Heart left ventricle (tissue), 16 donors: ENCODE results near the gene GPR152. TPM values are rescaled to one million over a fixed set of nuclear protein-coding genes. Genes with fewer than 3 reads are reported as not detected.
"Not testable (repeated sequence)": the region's sequence is repeated elsewhere in the genome, so short reads cannot be mapped to it uniquely, and the experiment has no call there.

Experiments
- ATAC-seq, 4 donors: fragments of 200-7000 bp; cut with Tn5 transposase; one replicate each; pipeline ENCODE4 v1.9.1; 2020 to 2022; ENCODE audit warnings: moderate library complexity in 4 of 4, mild to moderate bottlenecking in 3 of 4, moderate number of reproducible peaks in 1 of 4
- DNase-seq, 5 donors: peaks; one replicate each; pipeline ENCODE4 v3.0.0-alpha.2; 2020
- H3K27ac ChIP-seq, 12 donors: fragments of 200-600 bp; sonication (generic) in 4 of 12; one replicate each; pipeline versions ENCODE4 v1.5.0 to v1.8.0; 2016 to 2022; ENCODE audit warnings: mild to moderate bottlenecking in 2 of 12
- H3K27me3 ChIP-seq, 9 donors: fragments of 200-600 bp; sonication (generic) in 2 of 9; one replicate each; pipeline versions ENCODE4 v1.5.1 to v1.8.0; 2016 to 2022; ENCODE audit warnings: mild to moderate bottlenecking in 3 of 9
- H3K36me3 ChIP-seq, 9 donors: fragments of 200-600 bp; sonication (generic) in 2 of 9; one replicate each; pipeline versions ENCODE4 v1.5.0 to v1.8.0; 2018 to 2022; ENCODE audit warnings: mild to moderate bottlenecking in 2 of 9
- H3K4me1 ChIP-seq, 12 donors: fragments of 200-600 bp; sonication (generic) in 4 of 12; one replicate each; pipeline versions ENCODE4 v1.5.0 to v1.8.0; 2016 to 2022; ENCODE audit warnings: mild to moderate bottlenecking in 3 of 12
- H3K4me3 ChIP-seq, 12 donors: fragments of 200-600 bp; sonication (generic) in 4 of 12; one replicate each; pipeline versions ENCODE4 v1.5.0 to v1.8.0; 2017 to 2022; ENCODE audit warnings: mild to moderate bottlenecking in 9 of 12, moderate library complexity in 4 of 12
- H3K9me3 ChIP-seq, 12 donors: fragments of 200-600 bp; sonication (generic) in 4 of 12; one replicate each; pipeline versions ENCODE4 v1.5.0 to v1.8.0; 2016 to 2022; ENCODE audit warnings: mild to moderate bottlenecking in 1 of 12
- CTCF ChIP-seq, 12 donors: fragments of 200-600 bp; sonication (generic) in 4 of 12; IDR thresholded peaks; one replicate each; pipeline versions ENCODE4 v1.5.0 to v1.8.0; 2018 to 2022; ENCODE audit warnings: antibody characterized with exemption in 12 of 12, mild to moderate bottlenecking in 5 of 12
- POLR2A ChIP-seq, 2 donors: fragments of 450-650 bp; IDR thresholded peaks; one replicate each; pipeline ENCODE4 v1.6.1; 2017; ENCODE audit warnings: antibody characterized with exemption in 2 of 2, mild to moderate bottlenecking in 2 of 2, moderate library complexity in 2 of 2
- WGBS, 4 donors: extraction: QIAGEN DNeasy Blood & Tissue Kit in 2 of 4; methylation state at CpG; one replicate each; pipeline versions ENCODE4 v1.1.5 to v1.1.7; 2013 to 2018; 5-methylcytosine and 5-hydroxymethylcytosine counted together
- intact Hi-C, 10 donors: fragments of 100-400 bp; cut with DNase I; formaldehyde crosslinking; loops; one replicate each; pipeline versions ENCODE4 v1.11.1 to v1.14.2; 2022
- polyA plus RNA-seq, 2 donors: library from polyadenylated mRNA; stranded (reverse); fragments of 200-250 nt; gene quantifications; one replicate each; pipeline ENCODE4 v1.2.3, GENCODE V29; 2013
- total RNA-seq, 9 donors: library from RNA; depleted of rRNA in 2 of 9; stranded (reverse); fragments of >200 nt in 2 of 9; fragmentation: NEBNext Ultra II Directional in 3 of 9; extraction: Animal tissue kit (Norgen Biotek cat#: 25700) in 3 of 9; gene quantifications; one replicate each; pipeline versions ENCODE4 v1.1.0 to v1.2.4, GENCODE V29; 2016 to 2023
- donor health status: ischemic (EF 13 %, LVEDD 7.1; RV severe dilation, severe dysfunction).
- donor health status: healthy with polysubstance abuse.
- donor health status: DM: no; HTN: yes; CAD: no.
- donor health status: DM: no; HTN: no; CAD: no.
- donor health status: ischemic (EF 25% LVEDD 6.9; RV normal size, moderate dysfunction).
- donor health status: ischemic (EF 25% LVEDD 5.7; RV mildly dilated, moderate dysfunction).
- donor health status: healthy.
- donor health status: DM: yes; HTN: yes; CAD: no.
- donor health status: ischemic (EF 35%, LVEDD 5.7; RV mildly dilated, moderate dysfunction).
- donor health status: nonischemic (EF 11% LVEDD 7.7; RV severe dilation, severe dysfunction).
- donor health status: DM: yes; HTN: yes; CAD: no.
- donor health status: PGD.
- donor health status: ischemic (EF 29% LVEDD 5.4; RV normal size, mild dysfunction).
- donor health status: nonischemic (EF 23%, LVEDD 6.1; RV moderate dilation, normal function).

Gene GPR152
- total and polyA plus RNA-seq, 11 donors = not detected

GRCh38 chr11:67482275-67482826 lies 29.8 kb upstream of the GPR152 start:
- Histone ChIP-seq H3K36me3 (peaks cover 0 to 10% (median 7%) of the 10 kb centered on the region in 9 donors), H3K9me3 (no peaks in the 10 kb centered on the region), H3K27me3 (peaks cover 0 to 3% (median 0%) of the 10 kb centered on the region in 9 donors), H3K27ac (peak overlapping the region; percentile 21 to 91 (median 85)), H3K4me1 (peaks cover 5 to 44% (median 25%) of the 10 kb centered on the region in 12 donors), H3K4me3 (peak overlapping the region; percentile 41 to 72 (median 60))
- intact Hi-C loops = loop anchor here in 2 of 10 donors (2.0 to 5.0 kb wide), 2 partner anchors 22 to 90 kb away; partner anchors contain the start of genes PITPNM1 (in 1 of the 2) and RAD9A (in 1 of the 2)
- ATAC-seq (peak in 2 of 4 donors; percentile 13 to 23), DNase-seq (peak in 1 of 5 donors; percentile 62)
- 51 to 55% (median 54%) methylated on average over 19 of the region's 19 CpGs for WGBS, 4 donors
- no peak for TF ChIP-seq CTCF (IDR thresholded peaks at IDR 0.05)
- TF ChIP-seq POLR2A (IDR thresholded peaks at IDR 0.05) = no peak

- H3K27ac ChIP-seq, DNase-seq, H3K4me1 ChIP-seq, intact Hi-C loops, ATAC-seq, H3K4me3 ChIP-seq, H3K36me3 ChIP-seq, H3K27me3 ChIP-seq, H3K9me3 ChIP-seq: not testable (repeated sequence)
- 80 to 83% (median 82%) methylated on average over 14 of the region's 16 CpGs for WGBS, 4 donors
Observed at GRCh38 chr11:67477344-67478050, 25.0 kb upstream of the GPR152 start.

- H3K36me3 ChIP-seq, DNase-seq, H3K27me3 ChIP-seq, H3K4me1 ChIP-seq, H3K4me3 ChIP-seq, intact Hi-C loops, H3K27ac ChIP-seq, H3K9me3 ChIP-seq, ATAC-seq: not testable (repeated sequence)
- WGBS, 4 donors = 73 to 79% (median 77%) methylated on average over 10 of the region's 10 CpGs
Observed at GRCh38 chr11:67476692-67477091, 24.2 kb upstream of the GPR152 start.

GRCh38 chr11:67472882-67473281 lies 20.4 kb upstream of the GPR152 start:
- no peak for TF ChIP-seq POLR2A (IDR thresholded peaks at IDR 0.05)
- no peak for TF ChIP-seq CTCF (IDR thresholded peaks at IDR 0.05)
- DNase-seq (no peak), ATAC-seq (no peak)
- no peaks in the 10 kb centered on the region for H3K36me3 ChIP-seq
- H3K27me3 ChIP-seq = no peaks in the 10 kb centered on the region
- no peak overlapping the region for H3K4me3 ChIP-seq
- 76 to 85% (median 80%) methylated on average over 7 of the region's 7 CpGs for WGBS, 4 donors
- no peak overlapping the region for H3K27ac ChIP-seq
- intact Hi-C loops = loop anchor here in 1 of 10 donors (5.0 kb wide), 1 partner anchor 34 kb away; the partner anchor contains the start of genes CDK2AP2 and PITPNM1
- peaks cover 0 to 17% (median 12%) of the 10 kb centered on the region in 12 donors for H3K4me1 ChIP-seq
- H3K9me3 ChIP-seq = no peaks in the 10 kb centered on the region

GRCh38 chr11:67470337-67471002 lies 17.9 kb upstream of the GPR152 start:
- ATAC-seq = no peak
- WGBS, 4 donors = 85 to 90% (median 87%) methylated on average over 8 of the region's 8 CpGs
- DNase-seq = no peak

More at GRCh38 chr11:67470337-67471002, 17.9 kb upstream of the GPR152 start:
- H3K4me3 ChIP-seq = no peak overlapping the region
- H3K9me3 ChIP-seq = no peaks in the 10 kb centered on the region
- no peak overlapping the region for H3K27ac ChIP-seq
- peaks cover 0 to 30% (median 17%) of the 10 kb centered on the region in 12 donors for H3K4me1 ChIP-seq
- H3K36me3 ChIP-seq = no peaks in the 10 kb centered on the region
- no peak for TF ChIP-seq POLR2A (IDR thresholded peaks at IDR 0.05)
- no peak for TF ChIP-seq CTCF (IDR thresholded peaks at IDR 0.05)
- intact Hi-C loops = loop anchor here in 1 of 10 donors (5.0 kb wide), 1 partner anchor 37 kb away; the partner anchor contains the start of genes CDK2AP2 and PITPNM1
- H3K27me3 ChIP-seq = no peaks in the 10 kb centered on the region
